ENCODE data around the gene ZBED2.
"Not testable (repeated sequence)": the region's sequence is repeated elsewhere in the genome, so short reads cannot be mapped to it uniquely, and the experiment has no call there.

Gene ZBED2

DNA sequence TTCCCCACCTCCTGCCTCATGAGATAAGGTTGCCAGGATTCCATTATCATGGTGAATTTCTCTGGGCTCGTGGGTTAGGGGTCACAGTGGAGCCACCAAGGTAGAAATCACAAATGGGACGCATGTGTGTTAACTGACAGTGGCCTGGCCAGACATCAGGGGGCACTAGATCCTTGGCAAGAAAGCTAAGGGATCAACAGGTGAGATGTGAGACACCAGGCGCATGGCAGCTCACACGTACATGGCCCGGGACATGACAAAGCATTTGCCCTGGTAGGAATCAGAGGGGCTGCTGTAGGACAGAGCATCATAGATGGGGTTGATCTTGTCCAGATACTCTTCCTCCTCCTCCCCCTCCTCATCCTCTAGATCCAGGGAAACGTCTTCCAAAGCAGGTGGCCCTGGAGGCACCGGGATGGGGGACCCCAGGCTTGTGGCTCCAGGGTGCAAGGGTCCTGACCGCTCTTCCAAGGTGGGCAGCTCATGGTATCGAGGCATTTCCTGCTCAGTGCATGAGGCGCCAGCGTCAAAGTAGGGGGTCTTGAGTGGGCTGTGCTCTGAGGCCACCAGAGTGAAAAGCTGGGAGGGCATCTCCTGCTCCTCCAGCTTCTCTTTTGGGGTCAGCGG is 24.6 kb downstream of the ZBED2 start:
- Histone ChIP-seq H3K36me3 (ENCODE audit: control insufficient read depth, low read depth, low read length) (no peaks in the 10 kb centered on the region), H3K27me3 (ENCODE audit: control insufficient read depth, insufficient read depth, low read length) (no peaks in the 10 kb centered on the region), H3K4me1 (ENCODE audit: control insufficient read depth, low read depth, low read length) (no peaks in the 10 kb centered on the region), H3K4me3 (ENCODE audit: low read length) (no peak overlapping the region), H3K27ac (ENCODE audit: low read length) (no peak overlapping the region), H3K9ac (ENCODE audit: low read length) (no peak overlapping the region), H3K9me3 (ENCODE audit: control insufficient read depth, low read depth, low read length) (no peaks in the 10 kb centered on the region)

DNA sequence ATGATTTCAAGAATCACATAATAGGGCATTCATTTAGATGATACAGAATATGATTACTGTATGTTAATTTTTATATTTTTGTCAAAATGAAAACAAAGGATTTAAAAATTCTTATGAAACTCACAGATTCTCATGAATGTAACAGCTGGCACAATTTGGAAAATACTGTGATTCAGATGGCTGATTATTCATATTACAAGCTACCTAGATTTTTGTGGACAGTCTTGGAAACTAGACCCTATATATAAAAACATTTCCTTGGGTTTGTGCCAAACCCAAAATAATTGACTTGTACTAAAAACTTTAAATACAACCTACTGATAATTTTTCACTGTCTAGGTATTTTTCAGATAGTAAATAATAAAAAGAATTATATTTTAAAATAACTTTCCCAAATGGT is 26.2 kb downstream of the ZBED2 start:
- Histone ChIP-seq H3K4me1 (ENCODE audit: control insufficient read depth, low read depth, low read length) (no peaks in the 10 kb centered on the region), H3K27ac (ENCODE audit: low read length) (no peak overlapping the region), H3K4me3 (ENCODE audit: low read length) (no peak overlapping the region), H3K27me3 (ENCODE audit: control insufficient read depth, insufficient read depth, low read length) (no peaks in the 10 kb centered on the region), H3K9me3 (ENCODE audit: control insufficient read depth, low read depth, low read length) (no peaks in the 10 kb centered on the region), H3K9ac (ENCODE audit: low read length) (no peak overlapping the region), H3K36me3 (ENCODE audit: control insufficient read depth, low read depth, low read length) (no peaks in the 10 kb centered on the region)

- H3K36me3 ChIP-seq (ENCODE audit: control insufficient read depth, low read depth, low read length) = no peaks in the 10 kb centered on the region
Measured at GRCh38 chr3:111568355-111568754, 26.8 kb downstream of the ZBED2 start.

DNA sequence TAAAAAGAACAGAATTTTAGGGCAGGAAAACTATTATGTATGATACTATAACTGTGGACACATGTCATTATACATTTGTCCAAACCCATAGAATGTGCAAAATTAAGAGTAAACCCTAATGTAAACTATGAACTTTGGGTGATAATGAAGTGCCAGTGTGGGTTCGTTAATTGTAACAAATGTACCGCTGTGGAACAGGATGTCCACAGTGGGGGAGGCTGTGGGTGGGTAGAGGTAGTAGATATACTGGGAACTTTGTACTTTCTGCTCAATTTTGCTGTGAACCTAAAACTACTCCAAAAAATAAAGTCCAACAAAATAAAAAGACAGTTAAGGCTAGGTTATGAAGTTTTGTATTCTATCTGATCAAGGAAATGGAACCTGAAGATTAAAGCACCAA is 28.3 kb downstream of the ZBED2 start:
- Histone ChIP-seq H3K4me1 (ENCODE audit: control insufficient read depth, low read depth, low read length) (no peaks in the 10 kb centered on the region), H3K9ac (ENCODE audit: low read length) (no peak overlapping the region), H3K27ac (ENCODE audit: low read length) (no peak overlapping the region), H3K9me3 (ENCODE audit: control insufficient read depth, low read depth, low read length) (no peaks in the 10 kb centered on the region), H3K4me3 (ENCODE audit: low read length) (no peak overlapping the region), H3K36me3 (ENCODE audit: control insufficient read depth, low read depth, low read length) (no peaks in the 10 kb centered on the region), H3K27me3 (ENCODE audit: control insufficient read depth, insufficient read depth, low read length) (no peaks in the 10 kb centered on the region)

More at GRCh38 chr3:111568355-111568754, 26.8 kb downstream of the ZBED2 start:
- Histone ChIP-seq H3K9me3 (ENCODE audit: control insufficient read depth, low read depth, low read length) (no peaks in the 10 kb centered on the region), H3K9ac (ENCODE audit: low read length) (no peak overlapping the region), H3K4me1 (ENCODE audit: control insufficient read depth, low read depth, low read length) (no peaks in the 10 kb centered on the region), H3K4me3 (ENCODE audit: low read length) (no peak overlapping the region), H3K27me3 (ENCODE audit: control insufficient read depth, insufficient read depth, low read length) (no peaks in the 10 kb centered on the region), H3K27ac (ENCODE audit: low read length) (no peak overlapping the region)

DNA sequence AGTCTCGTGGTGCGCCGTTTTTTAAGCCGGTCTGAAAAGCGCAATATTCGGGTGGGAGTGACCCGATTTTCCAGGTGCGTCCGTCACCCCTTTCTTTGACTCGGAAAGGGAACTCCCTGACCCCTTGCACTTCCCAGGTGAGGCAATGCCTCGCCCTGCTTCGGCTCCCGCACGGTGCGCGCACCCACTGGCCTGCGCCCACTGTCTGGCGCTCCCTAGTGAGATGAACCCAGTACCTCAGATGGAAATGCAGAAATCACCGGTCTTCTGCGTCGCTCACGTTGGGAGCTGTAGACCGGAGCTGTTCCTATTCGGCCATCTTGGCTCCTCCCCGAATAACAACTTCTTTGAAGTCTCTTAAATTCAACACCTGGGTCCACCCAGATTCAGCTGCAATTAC is 33.2 kb downstream of the ZBED2 start:
- not testable (repeated sequence) for H3K27ac ChIP-seq (ENCODE audit: low read length); H3K9me3 ChIP-seq (ENCODE audit: control insufficient read depth, low read depth, low read length); H3K9ac ChIP-seq (ENCODE audit: low read length); H3K4me1 ChIP-seq (ENCODE audit: control insufficient read depth, low read depth, low read length); H3K36me3 ChIP-seq (ENCODE audit: control insufficient read depth, low read depth, low read length); H3K4me3 ChIP-seq (ENCODE audit: low read length); H3K27me3 ChIP-seq (ENCODE audit: control insufficient read depth, insufficient read depth, low read length)

GRCh38 chr3:111548756-111549155 is 46.4 kb downstream of the ZBED2 start:
- Histone ChIP-seq H3K36me3 (ENCODE audit: control insufficient read depth, low read depth, low read length) (no peaks in the 10 kb centered on the region), H3K27ac (ENCODE audit: low read length) (no peak overlapping the region), H3K9me3 (ENCODE audit: control insufficient read depth, low read depth, low read length) (no peaks in the 10 kb centered on the region), H3K9ac (ENCODE audit: low read length) (no peak overlapping the region), H3K4me3 (ENCODE audit: low read length) (no peak overlapping the region), H3K27me3 (ENCODE audit: control insufficient read depth, insufficient read depth, low read length) (no peaks in the 10 kb centered on the region), H3K4me1 (ENCODE audit: control insufficient read depth, low read depth, low read length) (peaks cover 6% of the 10 kb centered on the region)

DNA sequence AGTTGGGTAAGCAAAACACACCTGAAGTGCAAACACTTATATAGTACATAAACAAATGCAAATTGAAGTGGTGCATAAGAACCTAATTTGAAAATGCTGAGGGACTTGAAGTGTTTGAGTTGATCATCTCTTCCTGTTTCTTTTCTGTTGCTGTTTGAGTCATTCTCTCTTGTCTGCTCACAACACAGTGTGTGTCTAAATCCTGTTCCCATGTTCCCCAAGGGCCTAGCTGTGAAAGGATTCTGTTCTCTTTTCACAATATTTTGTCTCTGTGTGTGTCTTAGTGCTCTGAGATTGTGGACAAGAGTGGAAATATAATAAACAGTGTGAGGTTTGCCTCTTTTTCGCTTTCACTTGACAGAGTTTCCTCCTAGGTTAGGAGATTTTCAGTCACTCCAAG is 47.1 kb downstream of the ZBED2 start:
- H3K4me3 ChIP-seq (ENCODE audit: low read length) = no peak overlapping the region
- no peaks in the 10 kb centered on the region for H3K27me3 ChIP-seq (ENCODE audit: control insufficient read depth, insufficient read depth, low read length)
- no peaks in the 10 kb centered on the region for H3K36me3 ChIP-seq (ENCODE audit: control insufficient read depth, low read depth, low read length)
- H3K9ac ChIP-seq (ENCODE audit: low read length) = no peak overlapping the region
- peaks cover 6% of the 10 kb centered on the region for H3K4me1 ChIP-seq (ENCODE audit: control insufficient read depth, low read depth, low read length)
- no peak overlapping the region for H3K27ac ChIP-seq (ENCODE audit: low read length)
- H3K9me3 ChIP-seq (ENCODE audit: control insufficient read depth, low read depth, low read length) = no peaks in the 10 kb centered on the region

DNA sequence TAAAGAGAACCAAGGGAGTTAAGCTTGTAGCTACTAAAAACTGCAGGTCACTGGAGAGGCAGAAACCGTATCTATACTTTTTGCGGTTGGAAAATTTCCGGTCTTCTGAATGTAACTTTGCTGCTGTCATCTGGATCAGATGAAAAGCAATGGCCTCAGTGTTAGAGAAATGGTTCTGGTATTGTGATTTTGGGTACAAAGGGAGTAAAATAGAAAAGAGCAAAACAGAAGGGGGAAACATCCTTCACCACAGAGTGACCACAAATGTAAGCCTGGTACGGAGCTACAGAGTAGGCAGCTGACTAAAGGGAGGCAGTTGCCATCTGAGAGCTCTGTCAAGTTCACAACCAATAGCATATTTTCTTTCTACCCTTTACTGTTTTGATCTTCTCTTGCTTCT is 47.5 kb downstream of the ZBED2 start:
- Histone ChIP-seq H3K9ac (ENCODE audit: low read length) (no peak overlapping the region), H3K4me3 (ENCODE audit: low read length) (no peak overlapping the region), H3K36me3 (ENCODE audit: control insufficient read depth, low read depth, low read length) (no peaks in the 10 kb centered on the region), H3K27ac (ENCODE audit: low read length) (no peak overlapping the region), H3K4me1 (ENCODE audit: control insufficient read depth, low read depth, low read length) (peaks cover 6% of the 10 kb centered on the region), H3K9me3 (ENCODE audit: control insufficient read depth, low read depth, low read length) (no peaks in the 10 kb centered on the region), H3K27me3 (ENCODE audit: control insufficient read depth, insufficient read depth, low read length) (no peaks in the 10 kb centered on the region)

DNA sequence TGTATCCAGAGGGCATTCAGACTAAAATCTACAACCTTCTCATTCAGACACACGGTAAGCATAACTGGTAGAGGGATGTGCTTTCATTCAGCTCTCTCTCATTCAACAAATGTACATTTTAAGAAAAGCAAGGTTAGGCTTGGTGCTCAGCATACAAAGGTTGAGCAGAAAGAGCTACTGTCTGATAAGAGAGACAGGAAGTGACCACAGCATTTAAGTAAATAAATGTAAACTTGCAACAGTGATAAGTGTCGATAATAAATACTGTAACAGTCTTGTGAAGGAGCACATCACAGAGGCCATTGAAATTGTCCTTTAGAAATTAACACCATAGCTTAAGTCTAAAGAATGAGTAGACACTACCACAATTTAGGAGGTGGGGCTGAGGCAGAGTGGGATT is 49.8 kb downstream of the ZBED2 start:
- H3K4me1 ChIP-seq (ENCODE audit: control insufficient read depth, low read depth, low read length) = peaks cover 6% of the 10 kb centered on the region
- H3K9ac ChIP-seq (ENCODE audit: low read length) = no peak overlapping the region
- no peak overlapping the region for H3K27ac ChIP-seq (ENCODE audit: low read length)
- no peak overlapping the region for H3K4me3 ChIP-seq (ENCODE audit: low read length)
- H3K27me3 ChIP-seq (ENCODE audit: control insufficient read depth, insufficient read depth, low read length) = no peaks in the 10 kb centered on the region
- no peaks in the 10 kb centered on the region for H3K36me3 ChIP-seq (ENCODE audit: control insufficient read depth, low read depth, low read length)
- no peaks in the 10 kb centered on the region for H3K9me3 ChIP-seq (ENCODE audit: control insufficient read depth, low read depth, low read length)

Data from iPS-18a (cell line).